NOMO-1 treated with DMSO at 0.1 percent for 48 hours (cell line): ENCODE measurements around the gene KCNK6.
"Not testable (repeated sequence)": the region's sequence is repeated elsewhere in the genome, so short reads cannot be mapped to it uniquely, and the experiment has no call there.

Experiments used
- DNase-seq: peaks from one replicate; lab custom pipeline; 2025; ENCODE audit not compliant: unreplicated experiment; lab: John Stamatoyannopoulos, UW

KCNK6 gene

DNA sequence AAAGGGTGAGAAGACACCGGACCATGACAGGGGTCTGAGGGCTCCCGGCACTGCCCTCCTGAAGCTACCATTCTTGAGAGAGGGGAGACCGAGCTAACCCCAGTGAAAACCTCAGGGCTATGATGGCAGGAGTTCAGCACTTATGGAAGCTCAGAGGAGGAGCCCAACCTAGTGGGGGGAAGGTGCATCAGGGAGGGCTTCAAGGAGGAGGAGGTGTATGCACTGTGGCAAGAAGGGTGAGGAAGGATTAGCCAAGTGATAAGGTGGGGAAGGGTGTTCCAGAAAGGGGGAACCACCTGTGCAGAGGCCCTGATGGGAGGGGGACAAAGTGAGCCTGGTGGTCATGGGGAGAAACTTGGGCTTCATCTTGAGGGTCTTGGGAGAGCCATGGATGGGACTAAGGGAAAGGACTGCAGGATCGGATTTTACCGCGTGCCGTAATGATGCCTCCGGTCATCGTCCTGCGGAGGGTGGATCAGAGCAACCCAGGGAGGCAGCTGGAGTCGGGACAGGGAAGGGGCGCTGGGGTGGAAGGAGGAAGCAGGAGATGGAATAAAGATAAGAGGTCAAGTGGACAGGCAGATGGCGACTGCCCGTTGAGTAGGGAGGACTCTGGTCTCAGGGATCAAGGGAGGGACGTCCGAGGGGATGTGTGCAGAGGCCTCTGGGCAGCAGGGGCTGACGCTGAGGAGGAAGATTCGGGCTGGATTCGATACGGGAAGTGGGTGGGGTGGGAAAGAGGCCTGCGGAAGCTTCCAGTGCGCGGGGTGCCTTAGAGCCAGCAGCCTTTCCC, 41.4 kb downstream of the KCNK6 start:
- DNase-seq: no peak

DNA sequence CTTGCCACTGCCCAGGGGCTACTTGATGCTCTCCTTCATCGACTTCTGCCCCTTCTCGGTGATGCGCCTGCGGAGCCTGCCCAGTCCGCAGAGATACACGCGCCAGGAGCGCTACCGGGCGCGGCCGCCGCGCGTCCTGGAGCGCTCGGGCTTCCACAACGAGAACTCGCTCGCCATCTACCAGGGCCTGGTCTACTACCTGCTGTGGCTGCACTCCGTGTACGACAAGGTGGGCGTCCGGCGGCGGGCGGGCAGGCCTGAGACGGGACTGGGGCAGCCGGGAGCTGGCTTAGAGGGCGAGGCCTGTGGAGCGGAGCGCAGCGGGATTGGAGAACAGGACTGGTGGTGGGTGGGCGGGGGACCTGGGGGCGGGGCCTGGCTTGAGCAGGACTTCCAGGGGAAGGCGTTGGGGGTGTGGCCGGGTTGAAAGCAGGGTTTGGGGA, 42.0 kb downstream of the KCNK6 start:
- peak; percentile 79 for DNase-seq

GRCh38 chr19:38362076-38362945, 42.7 kb downstream of the KCNK6 start:
- DNase-seq: peak; percentile 75

- DNase-seq: not testable (repeated sequence)
These were observed 43.5 kb downstream of the KCNK6 start for GRCh38 chr19:38362946-38363688.

- DNase-seq: no peak
These were observed 47.4 kb downstream of the KCNK6 start for GRCh38 chr19:38367041-38367440.

DNA sequence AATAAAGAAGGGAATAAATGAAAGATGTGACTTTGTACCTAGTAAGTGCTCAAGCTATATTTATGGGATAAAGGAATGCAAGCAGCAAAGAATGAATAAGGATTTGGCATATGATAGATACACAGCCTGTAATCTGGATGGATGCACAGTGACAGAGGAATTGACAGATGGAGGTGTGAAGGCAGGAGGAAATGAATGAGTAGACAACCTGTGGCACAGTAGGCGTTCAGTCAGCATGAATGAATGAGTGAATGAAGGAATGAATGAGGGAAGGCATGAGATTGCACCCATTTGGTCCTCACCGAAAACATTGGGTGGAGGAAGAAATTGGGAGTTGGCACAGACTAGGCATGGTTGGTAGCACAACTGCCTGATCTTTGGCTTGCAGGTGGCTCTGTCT, 49.9 kb downstream of the KCNK6 start:
- no peak for DNase-seq

DNA sequence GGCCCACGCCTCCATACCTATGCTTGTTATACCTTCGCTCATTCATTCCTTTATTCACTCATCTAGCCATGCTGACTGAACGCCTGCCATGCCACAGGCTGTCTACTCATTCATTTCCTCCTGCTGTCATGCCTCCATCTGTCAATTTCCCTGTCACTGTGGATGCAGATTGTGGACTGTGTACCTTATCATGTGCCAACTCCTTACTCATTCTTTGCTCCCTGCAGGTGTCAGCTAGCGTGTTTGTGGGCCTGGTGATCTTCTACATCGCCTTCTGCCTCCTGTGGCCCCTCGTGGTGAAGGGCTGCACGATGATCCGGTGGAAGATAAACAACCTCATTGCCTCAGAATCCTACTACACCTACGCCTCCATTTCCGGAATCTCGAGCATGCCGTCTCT, 50.7 kb downstream of the KCNK6 start:
- DNase-seq: no peak

DNA sequence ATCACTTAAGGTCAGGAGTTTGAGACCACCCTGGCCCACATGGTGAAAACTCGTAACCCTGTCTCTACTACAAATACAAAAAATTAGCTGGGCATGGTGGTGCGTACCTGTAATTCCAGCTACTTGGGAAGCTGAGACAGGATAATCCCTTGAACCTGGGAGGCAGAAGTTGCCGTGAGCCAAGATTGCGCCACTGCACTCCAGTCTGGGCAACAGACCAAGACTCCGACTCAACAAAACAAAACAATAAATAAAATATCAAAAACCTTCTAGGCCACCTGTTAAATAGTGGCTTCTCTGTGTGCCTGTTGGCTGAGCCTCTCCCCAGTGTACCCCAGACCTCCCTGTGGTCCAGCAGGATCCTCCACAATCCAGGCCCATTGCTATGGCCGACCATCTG, 51.4 kb downstream of the KCNK6 start:
- no peak for DNase-seq

DNA sequence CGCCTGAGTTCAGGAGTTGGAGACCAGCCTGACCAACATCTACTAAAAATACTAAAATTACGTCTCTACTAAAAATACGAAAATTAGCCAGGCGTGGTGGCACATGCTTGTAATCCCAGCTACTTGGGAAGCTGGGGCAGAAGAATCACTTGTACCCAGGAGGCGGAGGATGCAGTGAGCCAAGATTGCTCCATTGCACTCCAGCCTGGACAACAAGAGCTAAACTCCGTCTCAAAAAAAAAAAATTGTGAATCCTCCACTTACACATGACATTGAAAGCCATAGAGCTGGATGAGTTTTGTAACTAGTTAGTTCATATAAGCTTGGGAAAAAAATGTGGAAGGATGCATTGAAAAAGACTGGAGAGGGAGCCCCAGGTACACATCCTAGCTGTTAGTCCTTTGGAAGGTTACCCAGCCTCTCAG, 54.3 kb downstream of the KCNK6 start:
- no peak for DNase-seq

- DNase-seq: peak; percentile 100
These were observed 54.9 kb downstream of the KCNK6 start, which contains the start of gene PSMD8 for GRCh38 chr19:38374332-38375097. TSS of gene PSMD8 (plus strand) at chr19:38374571. CDS start at chr19:38374602, 31 bp downstream.

DNA sequence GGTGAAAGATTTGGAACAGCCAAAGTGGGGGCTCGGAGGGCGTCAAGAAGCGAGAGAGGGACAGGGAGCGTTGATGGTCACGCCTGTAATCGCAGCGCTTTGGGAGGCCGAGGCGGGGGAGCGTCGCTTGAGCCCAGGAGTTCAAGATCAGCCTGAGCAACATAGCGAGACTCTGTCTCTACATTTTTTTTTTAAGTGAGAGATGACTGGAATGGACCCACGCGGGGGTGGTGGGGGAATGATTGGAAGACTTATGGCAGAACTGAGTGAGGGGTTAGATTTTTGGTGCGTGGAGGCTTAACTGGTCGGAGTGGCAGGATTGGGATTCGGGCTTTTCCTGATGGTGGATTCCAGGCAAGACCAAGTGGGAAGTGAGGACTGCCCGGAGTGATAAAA, 55.5 kb downstream of the KCNK6 start:
- no peak for DNase-seq

GRCh38 chr19:38375748-38376147, 56.1 kb downstream of the KCNK6 start:
- DNase-seq: no peak

GRCh38 chr19:38376576-38376975, 56.9 kb downstream of the KCNK6 start:
- no peak for DNase-seq

DNA sequence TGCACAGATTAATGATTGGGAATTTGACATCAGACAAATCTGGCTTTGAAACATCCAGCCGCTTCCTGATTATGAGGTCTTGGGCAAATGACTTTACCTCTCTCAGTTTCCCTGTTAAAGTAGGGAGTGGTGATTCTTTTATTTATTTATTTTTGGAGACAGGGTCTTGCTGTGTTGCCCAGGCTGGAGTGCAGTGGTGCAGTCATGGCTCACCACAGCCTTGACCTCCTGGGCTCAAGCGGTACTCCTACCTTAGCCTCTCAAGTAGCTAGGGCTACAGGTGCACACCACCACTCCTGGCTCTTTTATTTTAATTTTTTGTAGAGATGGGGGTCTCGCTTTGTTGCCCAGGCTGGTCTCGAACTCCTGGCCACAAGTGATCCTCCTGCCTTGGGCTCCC, 57.4 kb downstream of the KCNK6 start:
- no peak for DNase-seq

DNA sequence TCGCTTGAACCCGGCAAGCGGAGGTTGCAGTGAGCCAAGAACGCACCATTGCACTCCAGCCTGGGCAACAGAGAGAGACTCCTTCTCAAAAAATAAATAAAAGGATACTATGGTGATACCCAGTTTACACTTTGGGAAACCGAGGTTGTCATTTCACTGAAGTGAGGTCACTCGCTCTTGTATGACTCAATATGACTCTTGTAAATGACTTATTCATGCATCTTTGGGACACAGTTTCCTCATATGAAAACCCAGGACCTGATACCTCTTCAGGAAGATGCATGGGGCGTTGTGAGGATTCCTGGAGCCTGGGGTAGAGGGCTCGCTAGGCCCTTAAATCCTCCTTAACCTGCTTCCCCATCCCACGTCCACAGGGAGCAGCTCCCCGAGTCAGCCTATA, 59.2 kb downstream of the KCNK6 start:
- no peak for DNase-seq

DNA sequence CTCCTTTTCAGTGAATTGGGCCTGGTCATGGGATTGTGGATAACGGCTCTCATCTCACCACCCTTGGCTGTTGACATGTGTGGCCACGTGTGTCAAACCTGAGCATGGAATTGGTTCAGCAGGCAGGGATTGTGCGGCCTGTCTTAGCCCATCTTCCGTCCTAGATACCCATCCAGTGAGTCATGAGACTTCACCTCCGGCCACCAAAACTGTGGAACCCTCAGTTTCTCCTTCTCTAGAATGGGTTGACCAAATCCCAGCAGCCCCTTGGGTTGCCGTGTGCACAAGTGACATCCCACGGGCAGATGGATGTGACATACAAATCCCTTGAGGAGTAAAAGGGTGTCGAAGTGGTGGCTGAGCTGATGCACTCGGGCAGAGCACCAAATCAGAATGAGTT, 61.5 kb downstream of the KCNK6 start:
- no peak for DNase-seq
